H9 (cell line): ENCODE measurements around the gene SHPK. TPM values are rescaled to one million over a fixed set of nuclear protein-coding genes. Genes with fewer than 3 reads are reported as not detected.

Experiments
- DNase-seq: peaks from one replicate; pipeline ENCODE4 v3.0.0-alpha.2; 2017
- H2AFZ ChIP-seq: one replicate; pipeline ENCODE4 v1.6.1; 2013; ENCODE audit warnings: mild to moderate bottlenecking, low read length, control low read depth, moderate library complexity
- H2AK5ac ChIP-seq: 2 replicates; pipeline ENCODE4 v1.6.1; 2013; ENCODE audit warnings: low read length, control low read depth, mixed read lengths; ENCODE audit not compliant: insufficient read length
- H2BK120ac ChIP-seq: one replicate; pipeline ENCODE4 v1.6.1; 2013; ENCODE audit warnings: low read depth, mild to moderate bottlenecking, low read length, control low read depth, inconsistent platforms; ENCODE audit not compliant: poor library complexity, severe bottlenecking
- H2BK12ac ChIP-seq: 2 replicates; pipeline ENCODE4 v1.6.1; 2013; ENCODE audit warnings: low read length, control low read depth, mixed read lengths, low read depth; ENCODE audit not compliant: insufficient read length
- H2BK15ac ChIP-seq: 2 replicates; pipeline ENCODE4 v1.6.1; 2013; ENCODE audit warnings: low read depth, low read length, control low read depth
- H2BK20ac ChIP-seq: one replicate; pipeline ENCODE4 v1.6.1; 2013; ENCODE audit warnings: low read depth, mild to moderate bottlenecking, low read length, control low read depth, inconsistent platforms; ENCODE audit not compliant: poor library complexity, severe bottlenecking
- H2BK5ac ChIP-seq: 2 replicates; pipeline ENCODE4 v1.6.1; 2013; ENCODE audit warnings: low read length, control low read depth, mixed read lengths; ENCODE audit not compliant: insufficient read length
- H3K14ac ChIP-seq: 2 replicates; pipeline ENCODE4 v1.6.1; 2013; ENCODE audit warnings: low read length, control low read depth; ENCODE audit not compliant: insufficient read depth
- H3K18ac ChIP-seq: 2 replicates; pipeline ENCODE4 v1.6.1; 2013; ENCODE audit warnings: low read depth, mild to moderate bottlenecking, mixed read lengths, low read length, control low read depth; ENCODE audit not compliant: insufficient read length
- H3K23ac ChIP-seq: 2 replicates; pipeline ENCODE4 v1.6.1; 2013; ENCODE audit warnings: low read length, control low read depth, mixed read lengths, low read depth; ENCODE audit not compliant: insufficient read length
- H3K23me2 ChIP-seq: 2 replicates; pipeline ENCODE4 v1.6.1; 2013; ENCODE audit warnings: low read depth, mild to moderate bottlenecking, mixed read lengths, low read length, control low read depth; ENCODE audit not compliant: insufficient read length, poor library complexity, severe bottlenecking
- H3K27ac ChIP-seq: 2 replicates; pipeline ENCODE4 v1.5.1; 2013; ENCODE audit warnings: low read length, control low read depth, mixed read lengths, low read depth; ENCODE audit not compliant: insufficient read length
- H3K27me3 ChIP-seq: 2 replicates; pipeline ENCODE4 v1.6.1; 2013; ENCODE audit warnings: low read length, control low read depth, inconsistent platforms; ENCODE audit not compliant: insufficient read depth
- H3K4ac ChIP-seq: 2 replicates; pipeline ENCODE4 v1.6.1; 2013; ENCODE audit warnings: low read depth, mild to moderate bottlenecking, control low read depth, inconsistent platforms, low read length, moderate library complexity
- H3K4me1 ChIP-seq: 2 replicates; pipeline ENCODE4 v1.6.1; 2013; ENCODE audit warnings: low read length, control low read depth, inconsistent platforms; ENCODE audit not compliant: insufficient read depth
- H3K4me2 ChIP-seq: 2 replicates; pipeline ENCODE4 v1.6.1; 2013; ENCODE audit warnings: low read length, control low read depth, mixed read lengths; ENCODE audit not compliant: insufficient read length, insufficient read depth
- H3K56ac ChIP-seq: 2 replicates; pipeline ENCODE4 v1.6.1; 2013; ENCODE audit warnings: low read depth, mild to moderate bottlenecking, mixed read lengths, low read length, control low read depth; ENCODE audit not compliant: insufficient read length
- H3K79me1 ChIP-seq: 2 replicates; pipeline ENCODE4 v1.6.1; 2013; ENCODE audit warnings: low read depth, mild to moderate bottlenecking, moderate library complexity, low read length, control low read depth, inconsistent platforms; ENCODE audit not compliant: insufficient read depth, poor library complexity, severe bottlenecking
- H3K79me2 ChIP-seq: 2 replicates; pipeline ENCODE4 v1.6.1; 2013; ENCODE audit warnings: low read length, control low read depth, inconsistent platforms; ENCODE audit not compliant: insufficient read depth
- H3K9ac ChIP-seq: 2 replicates; pipeline ENCODE4 v1.6.1; 2013; ENCODE audit warnings: low read length, control low read depth, mixed read lengths; ENCODE audit not compliant: insufficient read length; ENCODE audit errors: extremely low read depth
- H3K9me3 ChIP-seq: one replicate; pipeline ENCODE4 v1.6.1; 2013; ENCODE audit warnings: low read depth, low read length, inconsistent platforms; ENCODE audit not compliant: control insufficient read depth
- H3T11ph ChIP-seq: one replicate; pipeline ENCODE4 v1.6.1; 2013; ENCODE audit warnings: mild to moderate bottlenecking, low read length, control low read depth, inconsistent platforms
- H4K20me1 ChIP-seq: one replicate; pipeline ENCODE4 v1.6.1; 2013; ENCODE audit not compliant: control insufficient read depth, insufficient read length, insufficient read depth
- H4K5ac ChIP-seq: 2 replicates; pipeline ENCODE4 v1.6.1; 2013; ENCODE audit warnings: low read depth, mild to moderate bottlenecking, mixed read lengths, low read length, control low read depth; ENCODE audit not compliant: insufficient read length
- H4K8ac ChIP-seq: replicated peaks from 2 replicates; pipeline ENCODE4 v1.6.1; 2013; ENCODE audit warnings: low read length, control low read depth, mixed read lengths, low read depth; ENCODE audit not compliant: insufficient read length
- H4K91ac ChIP-seq: 2 replicates; pipeline ENCODE4 v1.6.1; 2013; ENCODE audit warnings: low read depth, mild to moderate bottlenecking, moderate library complexity, mixed read lengths, low read length, control low read depth; ENCODE audit not compliant: insufficient read length
- H3K27ac Mint-ChIP-seq, 3 experiments: 2 replicates in 2 of 3; 3 replicates in 1 of 3; pipeline ENCODE4 v1.8.0; 2020 to 2021; ENCODE audit warnings: mixed read lengths in 3 of 3, mild to moderate bottlenecking in 1 of 3, moderate library complexity in 1 of 3
- H3K27me3 Mint-ChIP-seq: 2 replicates; pipeline ENCODE4 v1.8.0; 2021; ENCODE audit warnings: low read depth, mild to moderate bottlenecking, moderate library complexity, mixed read lengths
- H3K36me3 Mint-ChIP-seq, 3 experiments: 2 replicates in 2 of 3; 3 replicates in 1 of 3; pipeline ENCODE4 v1.8.0; 2020 to 2021; ENCODE audit warnings: low read depth in 3 of 3, mixed read lengths in 3 of 3; ENCODE audit not compliant: insufficient read depth in 1 of 3
- H3K4me1 Mint-ChIP-seq, 2 experiments: 2 replicates each; pipeline ENCODE4 v1.8.0; 2020; ENCODE audit warnings: mixed read lengths in 2 of 2
- H3K4me3 Mint-ChIP-seq, 2 experiments: 2 replicates in 1 of 2; 3 replicates in 1 of 2; pipeline ENCODE4 v1.8.0; 2020 to 2021; ENCODE audit warnings: mild to moderate bottlenecking in 2 of 2, mixed read lengths in 2 of 2, moderate library complexity in 1 of 2
- H3K9me3 Mint-ChIP-seq, 2 experiments: 2 replicates in 1 of 2; 3 replicates in 1 of 2; pipeline ENCODE4 v1.8.0; 2020; ENCODE audit warnings: mild to moderate bottlenecking in 2 of 2, mixed read lengths in 2 of 2, moderate library complexity in 1 of 2
- CTCF ChIP-seq: fragments of 200-600 bp; sonication (generic); conservative IDR thresholded peaks from 3 replicates; pipeline ENCODE4 v1.8.0; 2021; ENCODE audit warnings: antibody characterized with exemption, mild to moderate bottlenecking
- WGBS: extraction: QIAGEN DNeasy Blood & Tissue Kit; methylation state at CpG from one replicate; pipeline ENCODE4 v1.1.7; 2013; ENCODE audit warnings: missing lambda C conversion rate, low lambda C conversion rate, mixed read lengths; ENCODE audit not compliant: insufficient read length; ENCODE audit errors: extremely low coverage; 5-methylcytosine and 5-hydroxymethylcytosine counted together
- total RNA-seq: library from RNA; stranded (reverse); gene quantifications from 2 replicates; pipeline ENCODE4 v1.2.1, GENCODE V29; 2021

The SHPK gene
- total RNA-seq, 1 experiment from 2014 or later, result 27.0 TPM

- H3K79me1 ChIP-seq, result peaks cover 5% of the 10 kb centered on the region
- H3K9me3 ChIP-seq, result no peaks in the 10 kb centered on the region
- no peak overlapping the region for H3K27ac ChIP-seq
- H2BK15ac ChIP-seq, result no peak overlapping the region
- no peak overlapping the region for H2BK12ac ChIP-seq
- no peaks in the 10 kb centered on the region for H3K23me2 ChIP-seq
- no peak overlapping the region for H3K23ac ChIP-seq
- H3K4me1 Mint-ChIP-seq, result no peaks in the 10 kb centered on the region
- no peak overlapping the region for H3K18ac ChIP-seq
- H3T11ph ChIP-seq, result no peak overlapping the region
- H4K5ac ChIP-seq, result no peak overlapping the region
- WGBS, result no CpG with 5 or more reads among the region's 11 CpGs
- no peak overlapping the region for H3K56ac ChIP-seq
- H4K20me1 ChIP-seq, result no peaks in the 10 kb centered on the region
- no peaks in the 10 kb centered on the region for H3K27me3 ChIP-seq
- H3K14ac ChIP-seq, result no peak overlapping the region
- no peak for TF ChIP-seq CTCF
- no peaks in the 10 kb centered on the region for H3K27me3 Mint-ChIP-seq
- no peak overlapping the region for H4K8ac ChIP-seq
- no peak overlapping the region for H2BK5ac ChIP-seq
- no peak overlapping the region for H2AK5ac ChIP-seq
- no peaks in the 10 kb centered on the region for H3K4me1 ChIP-seq
- H3K9me3 Mint-ChIP-seq, result no peaks in the 10 kb centered on the region
- no peak overlapping the region for H3K4me2 ChIP-seq
- no peak for DNase-seq
- H3K9ac ChIP-seq, result no peak overlapping the region
- 0 out of 2 replicates have a peak, but pooled peaks cover 2% of the 10 kb centered on the region for H3K79me2 ChIP-seq
- H2BK20ac ChIP-seq, result no peak overlapping the region
- no peak overlapping the region for H3K4ac ChIP-seq
- no peak overlapping the region for H3K27ac Mint-ChIP-seq
- H2AFZ ChIP-seq, result no peak overlapping the region
- no peak overlapping the region for H3K4me3 Mint-ChIP-seq
- H2BK120ac ChIP-seq, result no peak overlapping the region
- peaks cover 32 to 72% (median 70%) of the 10 kb centered on the region in 3 experiments; a peak in 6 of 7 replicates for H3K36me3 Mint-ChIP-seq
- no peak overlapping the region for H4K91ac ChIP-seq
Observed at GRCh38 chr17:3627769-3628167, 8.3 kb downstream of the SHPK start.
